GM18526 (cell line): ENCODE results near the gene PPFIBP1.

ENCODE experiments used
- POLR2A ChIP-seq: IDR thresholded peaks from 3 replicates; pipeline ENCODE4 v1.6.1; 2011; ENCODE audit not compliant: insufficient read length; ENCODE audit errors: extremely low read depth

The PPFIBP1 gene

DNA sequence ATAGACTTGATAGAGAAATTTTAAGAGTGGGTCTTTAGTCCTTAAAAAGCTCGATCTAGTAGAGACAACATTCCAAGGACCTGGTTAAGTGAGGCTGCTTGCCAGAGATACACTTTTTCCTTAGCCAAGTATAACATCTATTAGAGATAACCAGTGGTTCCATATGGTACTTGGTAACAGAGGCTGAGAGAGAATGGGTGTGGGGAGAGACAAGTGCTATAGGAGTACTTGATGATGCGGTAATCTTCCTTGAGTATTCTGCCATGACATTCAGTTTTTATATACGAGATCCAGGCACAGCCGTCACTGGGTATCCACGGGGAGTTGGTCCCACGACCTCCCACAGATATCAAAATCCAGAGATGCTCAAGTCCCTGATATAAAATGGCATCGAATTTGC lies 94.8 kb downstream of the PPFIBP1 start:
- no peak for TF ChIP-seq POLR2A

DNA sequence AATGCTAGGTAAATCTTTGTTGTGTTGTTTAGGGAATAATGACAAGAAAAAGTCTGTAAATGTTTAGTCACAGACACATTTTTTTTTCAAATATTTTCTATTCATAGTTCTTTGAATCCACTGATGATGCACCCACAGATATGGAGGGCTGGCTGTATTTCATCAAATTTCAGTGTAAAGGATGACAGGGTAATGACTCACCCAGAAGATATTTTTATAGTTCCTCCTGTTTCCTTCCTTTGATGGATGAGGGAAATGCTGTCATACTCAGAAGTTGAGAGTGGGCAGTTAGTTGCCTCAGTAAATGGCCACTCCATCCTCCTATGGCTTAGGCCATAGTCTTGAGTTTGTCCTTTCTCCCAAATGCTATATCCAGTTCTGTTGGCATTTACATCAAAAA lies 95.3 kb downstream of the PPFIBP1 start:
- TF ChIP-seq POLR2A = no peak

DNA sequence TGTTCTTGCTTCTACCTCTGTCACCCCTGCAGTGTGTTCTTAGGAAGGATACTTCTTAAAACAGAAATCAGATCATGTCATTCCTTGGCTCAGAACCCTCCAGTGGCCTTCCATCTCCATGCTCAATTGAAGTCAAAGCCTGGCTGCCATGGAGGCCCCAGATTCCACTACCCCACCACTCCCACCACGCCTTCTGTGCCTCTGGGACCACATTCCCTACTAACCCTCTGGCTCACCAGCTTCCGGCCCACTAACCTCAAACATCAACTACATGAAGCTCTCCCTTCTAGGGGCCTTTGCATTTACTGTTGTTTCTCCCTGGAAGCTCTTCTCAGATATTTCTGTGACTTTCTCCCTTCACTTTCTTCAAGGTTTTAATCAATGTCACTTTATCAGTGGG lies 96.1 kb downstream of the PPFIBP1 start:
- TF ChIP-seq POLR2A = no peak

DNA sequence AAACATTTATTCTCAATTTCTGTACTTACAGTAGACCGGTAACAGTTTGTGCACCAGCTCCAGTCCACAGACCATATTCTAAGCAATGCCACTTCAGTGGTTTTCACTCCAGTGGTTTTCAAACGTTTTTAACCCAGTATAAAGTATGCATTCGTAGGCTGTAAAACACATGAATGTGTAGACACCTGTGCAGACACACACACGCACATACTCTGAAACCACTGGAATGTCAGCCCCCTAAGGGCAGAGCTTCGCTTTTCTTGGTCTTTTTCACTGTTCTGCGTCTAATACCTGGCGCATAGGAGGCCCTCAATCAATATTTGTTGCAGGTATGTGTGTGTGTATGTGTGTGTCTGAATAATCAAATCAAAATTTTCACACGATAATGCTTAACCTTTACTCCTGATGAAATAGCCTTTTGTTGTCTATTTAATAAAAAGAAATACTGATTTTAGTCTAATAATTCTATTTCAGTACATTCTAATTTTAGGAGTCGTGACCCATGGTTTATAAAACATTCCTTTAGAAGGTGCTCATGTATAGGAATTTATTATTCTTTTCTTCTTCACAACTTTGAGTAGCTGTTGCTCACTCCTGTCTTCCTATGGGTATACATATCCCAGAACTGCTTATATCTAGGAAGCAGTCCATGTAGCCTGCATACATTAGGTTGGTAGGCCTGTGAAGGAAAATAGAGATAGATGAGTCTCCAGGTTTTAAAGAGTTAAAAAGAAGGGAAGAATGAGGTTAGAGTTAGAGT lies 98.6 kb downstream of the PPFIBP1 start:
- no peak for TF ChIP-seq POLR2A

DNA sequence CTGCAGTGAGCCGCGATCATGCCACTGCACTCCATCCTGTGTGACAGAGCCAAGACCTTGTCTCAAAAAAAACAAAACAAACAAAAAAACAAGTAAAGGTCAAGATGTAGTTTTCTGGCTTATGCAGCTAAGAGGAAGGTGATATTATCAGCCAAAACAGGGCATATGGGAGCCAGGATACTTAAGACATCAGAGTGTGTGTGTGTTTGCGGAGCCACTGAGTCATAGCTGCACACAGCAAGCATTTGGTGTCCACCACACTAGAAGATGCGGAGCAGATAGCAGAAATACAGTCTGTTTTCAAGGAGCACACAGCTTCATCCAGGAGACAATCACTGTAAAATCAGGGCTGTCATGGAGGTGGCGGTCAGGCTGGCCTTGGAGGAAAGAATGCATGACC lies 99.6 kb downstream of the PPFIBP1 start:
- no peak for TF ChIP-seq POLR2A

DNA sequence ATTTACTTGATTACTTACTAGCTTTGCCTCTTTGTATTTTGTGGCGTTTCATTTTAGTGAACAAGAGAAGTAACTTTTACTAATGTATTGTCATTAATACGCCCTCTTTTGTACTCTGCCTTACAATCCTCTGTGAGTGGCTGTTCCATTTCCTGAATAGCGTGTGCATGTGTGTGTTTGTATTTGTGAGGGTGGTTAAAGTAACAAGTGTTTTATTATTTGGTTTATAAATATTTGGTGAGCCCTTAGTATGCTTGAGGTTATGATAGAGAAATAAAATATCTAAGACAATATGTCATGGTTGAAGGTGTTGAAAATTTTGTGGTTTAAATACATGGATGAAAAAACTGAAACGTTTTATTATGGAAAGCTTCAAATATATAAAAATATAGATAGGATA lies 100.6 kb downstream of the PPFIBP1 start:
- no peak for TF ChIP-seq POLR2A

DNA sequence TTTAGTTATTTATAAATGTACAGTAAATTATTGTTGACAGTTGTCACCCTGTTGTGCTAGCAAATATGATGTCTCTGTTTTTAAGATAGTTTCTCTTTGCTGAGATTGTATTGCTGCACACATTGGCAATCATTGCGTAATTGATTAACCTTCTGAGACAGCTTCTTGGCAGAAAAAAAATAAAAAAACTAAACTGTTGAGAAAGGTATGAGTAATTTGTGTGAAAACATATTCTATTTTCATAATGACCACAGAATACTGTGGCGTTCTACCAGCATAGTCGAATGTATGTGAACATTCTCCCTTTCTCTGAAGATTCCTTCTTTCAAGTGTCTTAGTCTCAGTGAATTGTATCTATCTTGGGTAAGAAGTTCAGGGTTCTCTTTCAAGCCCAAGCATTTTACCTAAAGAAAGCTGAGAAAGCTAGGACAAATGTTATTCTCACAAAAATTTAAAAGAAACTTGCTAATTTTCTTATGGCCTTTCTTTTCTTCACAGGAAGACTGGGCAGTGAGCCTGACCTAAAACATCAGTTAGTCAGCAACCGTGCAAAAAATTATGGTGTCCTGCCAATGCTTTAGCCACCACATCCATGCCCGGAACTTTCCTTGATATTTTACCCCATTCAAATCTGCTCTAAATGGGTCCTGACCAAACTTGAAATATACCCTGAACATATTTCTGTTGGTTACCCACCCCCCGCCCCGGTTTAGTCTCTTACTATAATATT lies 103.3 kb downstream of the PPFIBP1 start:
- TF ChIP-seq POLR2A = no peak

DNA sequence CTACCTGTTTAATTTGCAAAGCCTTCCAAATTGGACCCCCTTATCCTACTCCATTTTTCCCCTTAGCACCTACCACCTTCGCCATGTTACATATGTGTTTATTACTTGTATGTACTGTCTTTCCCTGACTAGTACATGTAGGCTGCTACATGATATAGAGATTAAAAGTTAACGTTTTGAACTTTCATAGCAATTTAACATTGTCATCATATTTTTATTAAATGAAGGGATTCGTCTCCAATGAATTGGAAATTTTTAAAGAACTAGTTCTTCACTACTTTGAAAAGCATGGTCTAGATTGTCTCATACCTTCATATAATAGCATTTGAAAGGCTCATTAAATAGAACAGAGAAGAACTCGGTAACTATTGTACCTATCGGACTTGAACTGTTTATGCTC lies 107.4 kb downstream of the PPFIBP1 start:
- no peak for TF ChIP-seq POLR2A

DNA sequence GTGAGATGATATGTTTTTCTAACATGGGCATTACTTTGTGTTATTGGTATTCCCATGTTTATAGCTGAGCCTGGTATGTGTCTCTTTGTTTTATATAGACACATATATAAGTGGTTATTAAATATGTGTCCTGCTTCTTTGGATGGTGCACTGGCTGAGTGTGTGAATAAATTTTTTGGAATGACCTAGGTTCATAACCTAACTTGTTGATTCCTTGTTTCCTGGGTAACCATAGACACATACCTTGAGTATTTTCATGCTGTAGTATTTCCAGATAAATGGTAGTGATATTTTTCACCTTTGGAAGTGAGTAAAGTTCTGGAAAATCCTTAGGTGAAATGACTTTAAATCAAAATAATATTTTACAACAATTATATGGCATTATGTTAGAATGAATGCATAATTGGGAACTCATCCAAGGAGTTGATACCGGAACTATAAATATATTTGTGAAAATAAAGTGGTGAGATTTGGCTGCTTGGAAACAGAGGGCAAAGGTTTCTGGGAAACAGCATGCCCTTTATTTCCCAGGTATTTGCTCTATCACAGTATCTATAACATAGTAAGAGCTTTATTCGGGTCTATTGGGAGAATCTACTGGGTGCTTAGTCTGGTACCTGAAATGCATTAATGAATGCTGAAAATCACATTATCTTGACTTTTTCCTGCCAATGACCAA lies 107.9 kb downstream of the PPFIBP1 start:
- no peak for TF ChIP-seq POLR2A

DNA sequence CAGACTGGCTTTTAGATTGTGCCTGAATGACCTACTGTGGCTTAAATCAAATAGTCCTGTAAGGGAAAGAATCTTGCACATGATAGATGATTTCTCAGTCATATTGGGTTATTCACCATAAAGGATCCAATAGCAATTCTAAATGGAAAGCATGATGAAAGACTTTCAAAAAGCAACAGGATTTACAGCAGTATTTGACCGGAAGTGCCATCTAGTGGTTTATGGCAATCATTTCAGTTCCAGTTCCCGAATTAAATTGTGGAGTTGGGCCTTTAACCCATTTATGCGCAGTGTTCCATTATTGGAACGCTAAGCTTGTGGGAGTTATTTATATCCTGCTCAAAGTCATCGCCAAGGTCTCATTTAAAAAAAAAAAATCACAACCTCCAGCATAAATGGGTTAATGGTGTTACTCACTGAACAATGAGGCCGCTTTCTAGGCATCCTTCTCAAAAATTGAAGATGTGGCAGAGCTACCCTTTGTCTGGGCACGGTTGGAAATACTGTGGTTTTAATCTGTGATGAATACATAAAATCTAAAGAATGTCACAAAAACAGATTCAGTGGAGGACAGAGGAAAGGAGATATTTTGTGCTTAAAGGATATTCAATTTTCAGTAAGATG lies 111.5 kb downstream of the PPFIBP1 start:
- TF ChIP-seq POLR2A = no peak

DNA sequence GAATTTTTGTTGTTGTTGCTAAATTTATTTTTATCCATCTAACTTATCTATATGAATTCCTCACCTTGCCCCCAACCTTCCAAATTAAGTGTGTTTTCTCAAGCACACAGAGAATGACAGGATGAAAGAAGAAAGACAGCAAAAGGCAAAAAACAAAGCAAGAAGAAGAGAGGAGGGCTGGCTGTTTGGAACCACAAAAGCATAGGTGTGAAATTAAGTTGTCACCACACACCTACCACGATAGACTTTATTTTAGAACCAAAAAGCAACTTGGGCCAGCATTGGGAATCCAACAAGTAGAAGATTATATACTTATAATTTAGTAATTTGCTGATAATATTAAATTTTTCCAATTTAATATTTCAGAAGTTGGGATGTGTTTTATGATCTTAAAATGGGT lies 113.5 kb downstream of the PPFIBP1 start:
- no peak for TF ChIP-seq POLR2A

DNA sequence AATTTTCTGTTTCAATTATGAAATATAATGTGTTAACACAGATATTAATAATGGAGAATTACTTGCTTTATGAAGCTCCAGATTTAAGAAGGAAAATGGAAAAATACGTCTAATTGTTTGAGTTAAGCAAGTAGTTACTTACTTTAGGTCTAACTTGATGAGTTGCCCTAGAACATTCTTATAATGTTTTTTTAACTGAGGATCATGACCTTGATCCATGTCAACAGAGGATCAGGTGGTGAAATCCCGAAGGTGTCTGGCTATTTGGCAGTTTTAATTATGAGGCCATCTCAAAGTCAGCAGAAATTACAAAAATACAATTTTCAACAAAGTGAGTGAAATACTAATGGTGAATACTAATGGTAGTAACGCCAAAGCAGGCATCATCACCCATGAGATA lies 115.3 kb downstream of the PPFIBP1 start:
- no peak for TF ChIP-seq POLR2A

DNA sequence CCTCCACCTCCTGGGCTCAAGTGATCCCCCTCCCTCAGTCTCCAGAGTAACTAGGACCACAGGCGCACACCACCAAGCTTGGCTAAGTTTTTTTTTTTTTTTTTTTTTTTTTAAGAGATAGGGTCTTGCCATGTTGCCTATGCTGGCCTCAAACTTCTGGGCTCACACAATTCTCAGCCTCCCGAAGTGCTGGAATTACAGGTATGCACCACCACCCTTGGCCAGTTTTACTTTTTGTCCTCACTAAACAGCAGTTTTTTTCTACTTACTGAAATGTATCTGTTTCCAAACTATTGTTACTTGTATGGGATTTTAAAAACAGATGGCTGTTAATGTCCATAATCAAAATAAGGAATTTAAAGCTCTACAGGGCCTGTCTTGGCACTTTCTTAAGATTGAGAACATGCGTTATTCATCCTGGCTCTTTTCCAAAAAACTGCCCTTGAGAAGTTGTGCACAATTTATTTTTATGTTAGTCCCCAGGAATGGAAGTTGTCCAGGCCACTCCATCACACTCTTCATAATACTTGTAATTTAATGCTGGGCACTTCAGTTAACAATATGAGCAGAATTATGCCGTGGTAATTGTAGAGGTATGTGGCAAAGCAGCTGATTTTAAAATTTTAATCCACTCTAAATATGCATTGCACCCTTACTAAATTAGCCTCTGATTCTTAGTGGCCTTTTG lies 120.3 kb downstream of the PPFIBP1 start:
- TF ChIP-seq POLR2A = no peak

DNA sequence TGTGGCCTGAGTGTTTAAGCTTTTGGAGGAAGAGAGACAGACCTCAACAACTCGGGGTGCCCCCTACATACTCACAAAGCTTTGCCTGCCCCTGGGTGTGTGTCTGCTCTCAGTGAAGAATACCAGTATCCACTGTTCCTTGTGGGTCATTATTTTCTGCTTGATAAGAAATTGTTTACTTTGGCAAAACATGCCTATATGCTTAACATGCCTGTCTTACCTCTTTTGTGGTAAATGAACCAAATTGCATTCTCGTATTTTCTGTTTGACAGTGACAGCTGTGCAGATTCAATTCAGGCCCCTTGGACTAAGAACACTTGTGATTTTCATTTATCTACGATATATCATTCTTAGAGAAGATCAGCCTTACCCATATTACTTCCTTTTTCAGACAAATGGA lies 121.7 kb downstream of the PPFIBP1 start:
- no peak for TF ChIP-seq POLR2A

DNA sequence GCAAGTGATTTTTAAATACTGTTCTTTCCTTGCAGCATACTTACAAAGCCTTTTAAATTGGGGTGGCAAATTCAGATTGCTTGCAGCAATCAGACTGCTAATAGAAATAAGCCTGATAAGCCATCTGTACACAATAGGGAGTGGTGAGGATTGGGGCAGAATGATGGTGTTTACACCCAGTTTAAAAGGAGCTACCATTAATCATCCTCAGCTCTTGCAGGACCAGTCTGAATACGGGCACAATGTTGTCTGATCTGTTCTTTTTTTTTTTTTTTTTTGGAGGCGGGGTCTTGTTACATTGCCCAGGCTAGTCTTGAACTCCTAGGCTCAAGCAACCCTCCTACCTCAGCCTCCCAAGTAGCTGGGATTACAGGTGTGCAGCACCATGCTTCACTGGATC lies 122.1 kb downstream of the PPFIBP1 start:
- TF ChIP-seq POLR2A = no peak
